HG03565 (cell line): ENCODE results near the gene NLRP3.
"Not testable (repeated sequence)": the region's sequence is repeated elsewhere in the genome, so short reads cannot be mapped to it uniquely, and the experiment has no call there.

Experiments used
- ATAC-seq: cut with Tn5 transposase; IDR thresholded peaks from one replicate; pipeline ENCODE4 v1.9.1; 2021; ENCODE audit warnings: mild to moderate bottlenecking, moderate library complexity; ENCODE audit not compliant: unreplicated experiment

The NLRP3 gene

DNA sequence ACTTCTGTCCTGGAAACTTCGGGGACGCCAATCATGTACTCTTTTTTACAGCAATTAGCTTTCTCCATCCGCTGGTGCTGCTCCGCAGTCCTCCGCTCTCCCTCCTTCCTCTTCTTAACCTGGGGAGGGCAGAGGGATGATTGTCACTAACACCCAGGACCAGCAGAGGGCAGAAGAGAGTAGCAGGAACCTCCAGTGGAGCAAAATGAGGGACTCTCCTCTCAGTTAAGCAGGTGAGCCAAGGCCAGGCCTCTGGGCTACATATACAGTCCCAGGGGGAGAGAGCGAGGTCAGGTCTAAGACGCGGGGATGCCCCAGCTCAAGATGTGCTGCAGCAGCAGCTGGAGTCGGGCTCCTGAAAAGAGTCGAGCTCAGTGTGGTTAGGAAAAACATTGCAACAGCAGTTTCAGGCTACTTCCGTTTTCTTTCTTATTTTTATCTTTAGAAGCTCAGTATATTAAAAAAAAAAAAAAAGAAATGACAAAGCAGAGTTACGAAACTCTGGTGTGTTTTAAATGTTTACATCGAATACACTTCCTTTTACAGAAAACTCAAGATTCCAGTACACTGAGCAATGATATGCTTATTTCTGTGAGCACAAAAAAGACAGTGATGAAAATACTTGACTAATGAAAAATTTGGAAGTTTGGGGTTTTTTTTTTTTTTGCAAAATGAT, 25.7 kb upstream of the NLRP3 start:
- ATAC-seq, result peak; percentile 100

DNA sequence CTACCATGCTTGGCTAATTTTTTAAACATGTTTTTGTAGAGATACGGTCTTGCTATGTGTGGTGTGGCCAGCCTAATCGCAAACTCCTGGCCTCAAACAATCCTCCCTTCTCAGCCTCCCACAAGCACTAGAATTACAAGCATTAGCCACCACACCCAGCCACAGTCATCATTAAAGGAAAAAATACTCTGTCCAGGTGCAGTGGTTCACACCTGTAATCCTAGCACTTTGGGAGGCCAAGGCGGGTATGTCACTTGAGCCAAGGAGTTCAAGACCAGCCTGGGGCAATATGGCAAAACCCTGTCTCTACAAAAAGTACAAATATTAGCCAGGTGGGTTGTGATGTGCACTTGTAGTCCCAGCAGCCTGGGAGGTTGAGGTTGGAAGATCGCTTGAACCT, 25.0 kb upstream of the NLRP3 start:
- ATAC-seq, result no peak

DNA sequence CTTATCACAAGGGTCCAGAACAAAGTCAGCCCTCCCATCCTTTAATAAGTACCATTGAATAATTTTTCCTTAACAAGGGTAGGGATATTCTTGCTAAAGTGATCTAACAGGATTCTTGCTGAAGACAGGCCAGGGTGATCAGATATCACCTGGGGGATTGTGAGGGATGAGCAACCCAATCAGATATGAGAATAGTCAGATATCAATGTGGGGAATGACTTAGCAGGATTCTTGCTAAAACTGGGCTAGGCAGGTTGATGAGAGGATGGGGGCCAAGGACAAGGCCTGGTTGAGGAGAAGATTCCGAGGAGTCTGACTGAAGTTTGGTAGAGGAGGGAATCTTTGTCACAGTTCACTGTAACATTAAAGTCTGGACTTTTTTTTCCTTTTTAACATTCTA, 23.9 kb upstream of the NLRP3 start:
- ATAC-seq, result no peak

DNA sequence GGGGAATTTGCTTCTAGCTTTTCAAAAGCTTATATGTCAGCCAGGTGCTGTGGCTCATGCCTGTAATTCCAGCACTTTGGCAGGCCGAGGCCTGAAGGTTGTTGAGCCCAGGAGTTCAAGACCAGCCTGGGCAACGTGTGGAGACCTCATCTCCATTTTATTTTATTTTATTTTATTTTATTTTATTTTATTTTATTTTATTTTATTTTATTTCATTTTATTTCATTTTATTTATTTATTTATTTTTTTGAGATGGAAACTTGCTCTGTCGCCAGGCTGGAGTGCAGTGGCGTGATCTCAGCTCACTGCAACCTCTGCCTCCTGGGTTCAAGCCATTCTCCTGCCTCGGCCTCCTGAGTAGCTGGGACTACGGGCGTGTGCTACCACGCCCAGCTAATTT, 20.9 kb upstream of the NLRP3 start:
- ATAC-seq, result not testable (repeated sequence)

DNA sequence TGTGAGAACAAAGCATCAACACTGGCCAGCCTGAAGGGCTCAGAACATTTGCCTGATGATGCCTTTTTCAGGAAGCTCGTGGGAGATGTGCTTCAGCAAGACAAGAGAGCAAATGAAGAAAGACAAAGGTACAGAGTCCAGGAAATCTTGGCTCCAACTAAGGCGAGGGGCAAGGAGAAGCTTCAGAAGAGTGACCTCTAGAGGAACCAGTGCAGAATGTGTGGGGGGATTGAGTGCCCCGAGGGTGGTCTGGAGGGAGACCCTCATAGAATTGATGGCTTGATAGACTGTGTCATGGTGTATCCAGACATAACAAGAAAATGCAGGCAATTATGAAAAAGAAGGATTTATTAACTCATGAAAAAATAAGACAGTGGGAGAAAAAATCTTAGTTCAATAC, 15.3 kb upstream of the NLRP3 start:
- ATAC-seq, result no peak

DNA sequence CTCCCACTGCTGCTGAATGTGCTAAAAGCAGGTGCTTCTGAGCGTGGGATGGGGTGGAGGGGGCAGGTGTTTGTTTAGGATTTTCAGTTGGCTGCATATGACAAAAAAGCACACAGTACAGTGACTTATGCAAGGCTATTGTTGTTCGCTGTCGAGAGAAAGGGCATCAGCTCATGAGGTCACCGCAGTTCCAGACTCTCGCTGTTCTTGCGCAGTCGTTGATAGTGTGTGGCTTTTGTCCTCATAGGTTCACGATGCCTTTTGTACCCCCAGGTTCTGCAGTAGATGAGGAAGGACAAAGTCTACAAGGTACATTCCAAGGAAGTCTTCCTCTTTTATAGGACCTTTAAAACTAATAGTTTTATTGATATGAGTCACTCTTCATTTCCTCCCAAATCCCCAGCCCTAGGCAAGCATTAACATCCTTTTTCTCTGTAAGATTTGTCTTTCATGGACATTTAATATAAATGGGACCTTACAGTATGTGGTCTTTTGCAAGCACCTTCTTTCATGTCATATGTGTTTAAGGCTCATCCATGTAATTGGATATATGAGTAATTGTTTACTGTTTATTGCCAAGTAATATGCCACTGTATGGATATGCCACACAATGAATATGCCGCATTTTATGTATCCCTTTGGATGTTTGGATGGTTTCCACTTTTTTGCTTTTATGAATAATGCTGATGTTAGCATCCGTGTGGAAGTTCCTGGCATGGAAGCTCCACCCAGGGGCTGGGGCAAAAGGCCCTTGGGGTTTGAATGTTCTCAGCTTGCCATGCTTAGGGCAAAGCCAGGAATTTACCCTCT, 14.5 kb upstream of the NLRP3 start:
- no peak for ATAC-seq

DNA sequence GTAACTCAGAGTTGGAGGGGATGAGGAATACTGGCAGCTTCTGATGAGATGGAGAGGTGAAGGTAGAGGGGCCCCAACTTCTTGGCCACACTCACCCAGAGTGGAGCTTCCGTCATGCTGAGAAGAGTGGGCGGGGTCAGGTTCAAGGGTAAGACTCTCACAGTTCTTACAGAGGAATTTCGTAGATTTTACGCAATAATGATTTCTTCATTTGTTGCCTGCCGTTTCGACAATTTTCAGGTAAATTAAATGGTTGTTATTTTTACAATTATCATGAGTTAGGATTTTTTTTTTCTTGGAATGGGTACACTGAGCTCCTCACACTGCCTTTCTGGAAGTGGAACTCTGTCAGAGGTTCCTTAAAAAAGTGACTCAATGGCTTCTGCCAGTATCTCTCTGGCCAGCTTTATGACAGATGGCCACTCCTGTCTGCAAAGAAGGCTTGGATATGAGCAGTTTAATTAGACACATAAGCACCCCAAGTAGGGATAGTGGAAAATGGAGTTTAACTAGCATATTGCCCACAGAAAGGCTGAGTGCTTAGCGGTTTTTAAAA, 13.8 kb upstream of the NLRP3 start:
- no peak for ATAC-seq

DNA sequence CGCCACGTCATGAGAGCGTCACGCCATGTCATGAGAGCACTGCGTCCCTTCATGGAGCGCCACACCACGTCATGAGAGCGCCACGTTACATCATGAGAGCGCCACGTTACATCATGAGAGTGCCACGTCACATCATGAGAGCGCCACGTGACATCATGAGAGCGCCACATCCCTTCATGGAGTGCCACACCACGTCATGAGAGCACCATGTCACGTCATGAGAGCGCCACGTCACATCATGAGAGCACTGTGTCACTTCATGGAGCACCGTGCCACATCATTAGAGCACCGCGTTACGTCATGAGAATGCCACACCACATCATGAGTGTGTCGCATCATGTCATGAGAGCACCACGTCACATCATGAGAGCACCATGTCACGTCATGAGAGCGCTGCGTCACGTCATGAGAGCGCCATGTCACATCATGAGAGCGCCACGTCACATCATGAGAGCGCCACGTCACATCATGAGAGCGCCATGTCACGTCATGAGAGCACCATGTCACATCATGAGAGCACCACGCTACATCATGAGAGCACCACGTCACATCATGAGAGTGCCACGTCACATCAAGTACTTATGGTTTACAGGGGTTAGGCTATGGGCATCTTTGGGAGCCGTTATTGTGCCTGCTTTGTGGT, 9.8 kb upstream of the NLRP3 start:
- ATAC-seq, result no peak

DNA sequence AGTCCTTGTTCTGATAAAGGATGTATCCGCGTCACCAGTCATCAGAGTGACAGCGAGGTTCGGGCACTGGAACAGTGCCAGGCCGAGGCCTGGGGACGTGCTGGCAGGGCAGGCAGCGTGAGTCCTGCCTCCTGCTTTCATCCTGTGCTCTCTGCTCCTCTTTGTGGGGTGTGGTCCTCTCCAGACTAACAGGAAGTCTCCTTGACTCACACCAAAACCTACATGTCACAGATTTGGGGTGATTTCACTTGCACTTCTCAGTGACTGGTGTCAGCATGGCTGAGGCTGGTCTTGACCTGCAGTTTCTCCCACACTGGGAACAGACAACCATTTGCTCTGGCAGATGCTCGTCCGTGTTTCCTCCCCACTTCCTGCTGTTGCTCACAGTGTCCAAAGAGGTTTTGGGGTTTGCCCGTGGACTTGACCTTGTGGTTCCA, 8.8 kb upstream of the NLRP3 start:
- peak; percentile 74 for ATAC-seq

DNA sequence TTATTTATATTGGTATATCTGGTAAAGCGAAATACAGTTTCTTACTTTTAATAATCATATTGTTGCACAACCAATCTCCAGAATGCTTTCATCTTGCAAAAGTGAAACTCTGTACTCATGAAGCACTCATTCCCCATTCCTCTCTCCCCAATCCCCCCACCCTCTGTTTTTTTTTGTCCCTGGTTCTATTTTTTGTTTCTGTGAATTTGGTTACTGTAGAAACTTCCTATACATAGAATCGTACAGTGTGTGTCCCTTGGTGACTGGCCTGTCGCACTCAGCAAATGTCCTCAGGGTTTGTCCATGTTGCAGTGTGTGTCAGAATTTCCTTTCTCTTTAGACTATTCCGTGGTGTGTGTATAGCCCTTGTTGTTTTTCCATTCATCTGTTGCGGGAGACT, 7.9 kb upstream of the NLRP3 start:
- ATAC-seq, result no peak

DNA sequence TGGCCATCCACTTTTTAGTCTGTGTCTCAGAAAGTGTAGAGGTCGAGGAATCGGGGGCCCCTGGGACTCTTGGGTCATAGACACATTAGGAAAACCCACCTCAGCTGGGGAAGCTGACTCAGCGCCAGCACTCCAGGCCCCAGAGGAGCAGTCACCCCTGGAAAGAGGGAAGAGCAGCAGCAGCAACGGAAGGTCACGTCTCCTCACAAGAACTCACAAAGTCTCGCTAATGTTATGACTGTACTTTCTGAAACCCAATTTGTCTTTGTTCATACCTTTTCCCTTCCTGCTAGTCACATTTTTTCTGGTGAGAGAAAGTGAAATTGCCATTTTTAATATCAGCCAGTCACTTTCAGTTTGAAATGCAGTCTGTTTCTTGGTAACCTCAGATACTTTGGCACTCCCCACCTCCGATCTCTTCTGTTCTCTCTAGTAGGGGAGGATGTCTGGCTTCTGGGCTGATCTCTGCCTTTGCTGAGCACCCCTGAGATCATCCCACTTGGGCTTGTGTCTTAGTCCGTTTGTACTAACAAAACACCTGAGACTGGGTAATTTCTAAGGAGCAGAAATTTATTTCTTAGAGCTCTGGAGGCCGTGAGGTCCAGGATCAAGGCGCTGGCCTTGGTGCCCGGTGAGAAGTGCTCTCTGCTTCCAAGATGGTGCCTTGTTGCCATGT, 6.0 kb upstream of the NLRP3 start:
- peak; percentile 75 for ATAC-seq

DNA sequence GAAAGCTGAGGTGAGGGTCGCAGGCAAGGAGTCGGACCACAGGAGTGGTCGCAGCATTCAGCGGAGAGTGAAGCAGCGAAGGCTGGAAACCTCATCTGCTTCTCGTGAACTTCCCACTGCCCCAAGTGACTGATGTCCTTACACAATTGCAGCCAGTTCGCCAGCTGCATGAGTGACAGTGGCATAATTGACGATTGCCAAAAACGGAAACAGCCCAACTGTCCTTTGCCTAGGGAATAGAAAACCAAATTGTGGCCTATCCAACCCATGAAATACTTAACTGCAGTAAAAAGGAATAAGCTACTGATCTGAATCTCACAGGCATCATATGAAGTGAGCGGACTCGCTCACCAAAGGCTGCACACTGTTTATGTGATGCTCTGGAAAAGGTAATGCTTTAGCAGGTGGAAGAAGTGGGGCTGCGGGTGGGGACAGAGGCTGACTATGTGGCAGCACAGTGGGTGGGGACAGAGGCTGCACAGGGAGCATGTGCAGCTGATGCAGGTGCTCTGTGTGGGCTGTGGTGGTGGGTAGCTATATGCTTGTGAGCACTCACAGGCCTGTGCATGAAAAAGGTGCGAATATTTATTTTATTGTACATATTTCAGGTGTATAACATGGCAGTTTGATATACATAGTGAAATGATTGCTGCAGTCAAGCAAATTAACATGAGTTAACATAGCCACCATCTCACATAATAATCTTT, 4.2 kb upstream of the NLRP3 start:
- no peak for ATAC-seq

DNA sequence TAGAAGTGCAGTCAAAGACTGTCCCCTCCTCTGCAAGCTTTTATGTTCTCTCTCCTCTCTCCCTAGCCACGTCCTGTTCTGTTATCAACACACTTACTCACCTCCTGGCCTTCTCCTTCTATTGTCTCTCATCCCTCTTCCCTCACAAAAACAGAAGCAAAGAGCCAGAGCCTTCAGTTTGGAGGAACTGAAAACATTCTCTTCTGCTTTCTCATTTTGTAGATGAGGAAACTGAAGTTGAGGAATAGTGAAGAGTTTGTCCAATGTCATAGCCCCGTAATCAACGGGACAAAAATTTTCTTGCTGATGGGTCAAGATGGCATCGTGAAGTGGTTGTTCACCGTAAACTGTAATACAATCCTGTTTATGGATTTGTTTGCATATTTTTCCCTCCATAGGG, 1.9 kb downstream of the NLRP3 start:
- ATAC-seq, result no peak

DNA sequence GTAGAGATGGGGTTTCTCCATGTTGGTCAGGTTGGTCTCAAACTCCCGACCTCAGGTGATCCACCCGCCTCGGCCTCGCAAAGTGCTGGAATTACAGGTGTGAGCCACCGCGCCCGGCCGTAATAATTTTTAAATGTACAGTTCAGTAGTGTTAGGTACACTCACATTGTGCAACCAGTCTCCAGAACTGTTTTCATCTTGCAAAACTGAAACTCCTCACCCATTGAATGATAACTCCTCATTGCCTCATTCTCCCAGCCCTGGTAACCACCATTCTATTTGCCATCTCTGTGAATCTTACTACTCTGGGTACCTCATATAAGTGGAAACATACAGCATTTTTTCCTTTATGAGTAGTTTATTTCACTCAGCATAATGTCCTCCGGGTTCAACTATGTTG, 3.4 kb downstream of the NLRP3 start:
- ATAC-seq, result no peak

DNA sequence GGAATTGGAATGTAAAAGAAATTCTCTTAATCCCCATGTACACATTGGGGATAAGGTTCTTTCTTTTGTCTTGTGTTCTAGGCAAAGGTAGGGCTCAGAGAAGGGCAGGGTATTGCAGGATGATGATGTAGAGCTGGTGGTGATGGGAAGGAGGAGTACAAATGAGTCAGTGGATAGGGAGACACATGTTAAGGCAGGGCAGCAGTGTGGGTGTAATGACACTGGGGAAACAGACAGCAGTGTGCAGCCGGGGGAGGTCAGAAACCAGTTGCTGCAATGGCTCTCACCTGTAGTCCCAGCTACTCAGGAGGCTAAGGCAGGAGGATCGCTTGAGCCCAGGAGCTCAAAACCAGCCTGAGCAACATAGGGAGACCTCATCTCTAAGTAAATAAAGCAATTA, 5.1 kb downstream of the NLRP3 start:
- no peak for ATAC-seq

DNA sequence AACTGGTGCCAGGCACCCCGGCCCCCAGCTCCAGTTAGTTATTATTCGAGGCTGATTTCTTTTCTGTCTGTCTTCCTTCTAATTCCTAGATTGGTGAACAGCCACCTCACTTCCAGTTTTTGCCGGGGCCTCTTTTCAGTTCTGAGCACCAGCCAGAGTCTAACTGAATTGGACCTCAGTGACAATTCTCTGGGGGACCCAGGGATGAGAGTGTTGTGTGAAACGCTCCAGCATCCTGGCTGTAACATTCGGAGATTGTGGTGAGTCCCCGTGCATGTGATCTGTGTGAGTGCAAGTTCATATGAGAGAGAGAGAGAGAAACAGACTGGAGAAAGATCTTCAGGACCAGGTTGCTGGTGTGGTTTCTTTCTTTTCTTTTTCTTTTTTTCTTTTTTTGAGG, 13.5 kb downstream of the NLRP3 start:
- ATAC-seq, result no peak

DNA sequence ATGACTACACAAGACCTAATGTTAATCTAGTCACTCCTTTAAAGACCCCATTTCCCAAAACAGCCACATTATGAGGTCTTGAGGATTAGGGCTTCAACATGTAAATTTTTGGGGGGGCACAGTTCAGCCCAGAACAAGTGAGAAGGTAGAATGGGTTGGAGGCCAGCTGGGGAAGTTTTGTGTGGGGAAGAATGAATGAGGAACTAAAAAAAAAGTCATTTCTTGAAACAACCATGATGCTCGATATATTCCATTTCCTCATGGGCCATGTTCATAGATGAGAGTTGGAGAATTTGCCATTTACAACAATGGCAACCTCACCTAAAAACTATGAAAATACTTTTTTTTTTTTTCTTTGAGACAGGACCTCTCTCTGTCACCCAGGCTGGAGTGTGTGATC, 14.5 kb downstream of the NLRP3 start:
- no peak for ATAC-seq

DNA sequence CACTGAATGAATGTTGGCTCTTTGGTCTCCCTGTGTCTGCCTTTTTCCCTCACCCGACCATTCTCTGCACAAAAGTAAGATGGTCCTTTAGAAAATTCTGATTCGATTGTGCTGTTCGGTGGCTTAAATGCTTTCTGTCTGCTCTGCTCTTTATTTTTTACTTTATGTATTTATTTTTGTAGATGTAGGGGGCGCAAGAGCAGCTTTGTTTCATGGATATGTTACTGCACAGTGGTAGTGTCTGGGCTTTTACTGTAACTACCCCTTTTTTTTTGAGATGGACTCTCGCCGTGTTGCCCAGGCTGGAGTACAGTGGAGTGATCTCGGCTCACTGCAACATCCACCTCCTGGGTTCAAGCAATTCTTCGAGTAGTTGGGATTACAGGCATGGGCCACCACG, 15.7 kb downstream of the NLRP3 start:
- no peak for ATAC-seq

DNA sequence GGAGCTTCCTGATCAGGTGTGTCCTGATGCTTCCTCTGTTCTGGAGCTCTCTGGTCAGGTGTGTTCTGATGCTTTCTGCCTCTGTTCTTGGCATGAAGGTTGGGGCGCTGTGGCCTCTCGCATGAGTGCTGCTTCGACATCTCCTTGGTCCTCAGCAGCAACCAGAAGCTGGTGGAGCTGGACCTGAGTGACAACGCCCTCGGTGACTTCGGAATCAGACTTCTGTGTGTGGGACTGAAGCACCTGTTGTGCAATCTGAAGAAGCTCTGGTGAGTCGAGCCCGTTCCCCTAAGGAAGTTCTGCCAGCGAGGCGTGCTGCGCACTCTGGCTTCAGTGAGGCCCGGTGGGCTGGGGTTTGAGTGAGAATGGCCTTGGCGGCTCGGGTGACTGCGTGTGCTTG, 18.0 kb downstream of the NLRP3 start:
- no peak for ATAC-seq

DNA sequence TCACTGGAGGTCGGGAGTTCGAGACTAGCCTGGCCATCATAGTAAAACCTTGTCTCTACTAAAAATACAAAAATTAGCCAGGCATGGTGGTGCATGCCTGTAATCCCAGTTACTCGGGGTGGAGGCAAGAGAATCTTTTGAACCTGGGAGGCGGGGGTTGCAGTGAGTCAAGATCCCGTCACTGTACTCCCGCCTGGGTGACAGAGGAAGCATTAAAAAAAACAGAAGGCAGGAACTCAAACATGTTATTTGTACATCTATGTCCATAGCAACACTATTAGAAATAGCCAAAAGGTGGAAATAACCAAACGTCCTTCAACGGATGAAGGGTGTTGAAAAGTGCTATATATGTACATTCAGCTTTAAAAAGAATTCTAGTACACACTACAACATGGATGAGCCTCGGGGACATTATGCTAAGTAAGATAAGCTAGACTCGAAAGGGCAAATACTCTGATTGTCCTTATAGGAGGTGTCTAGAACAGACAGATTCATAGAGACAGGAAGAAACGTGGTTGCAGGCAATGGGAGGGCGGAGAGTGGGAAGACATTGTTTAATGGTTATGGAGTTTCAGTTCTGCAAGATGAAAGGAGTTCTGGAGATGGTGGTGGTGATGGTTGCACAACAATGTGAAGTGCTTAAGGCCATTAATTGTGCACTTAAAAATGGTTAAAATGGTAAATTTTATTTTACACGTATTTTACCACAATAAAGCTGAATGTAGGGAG, 19.2 kb downstream of the NLRP3 start:
- peak; percentile 29 for ATAC-seq
